ENCODE data around the gene KCTD13. TPM values are rescaled to one million over a fixed set of nuclear protein-coding genes. Genes with fewer than 3 reads are reported as not detected.
A peak's percentile ranks its signal among the peaks of the same experiment; 100 is the strongest.

Gene KCTD13
- total RNA-seq, 1 donor = 8.2 TPM

DNA sequence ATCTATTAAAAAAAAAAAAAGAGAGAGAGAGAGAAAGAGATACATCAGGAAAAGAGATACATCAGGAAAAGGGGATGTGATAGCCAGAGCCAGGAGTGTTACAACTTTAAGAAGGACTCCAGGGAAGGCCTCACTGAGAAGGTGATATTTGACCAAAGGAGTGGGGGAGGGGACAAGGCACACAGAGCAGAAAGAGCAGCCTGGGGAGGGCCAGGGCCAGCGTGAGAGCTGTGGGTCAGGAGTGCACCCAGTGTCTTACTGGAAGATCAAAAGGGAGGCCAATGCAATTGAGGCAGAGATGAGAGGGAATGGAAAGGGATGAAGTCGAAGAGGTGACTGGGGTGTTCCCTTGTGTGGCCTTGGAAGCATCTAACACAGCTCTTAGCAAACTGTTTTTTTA lies 18.1 kb downstream of the KCTD13 start:
- TF ChIP-seq, protein P1, sequence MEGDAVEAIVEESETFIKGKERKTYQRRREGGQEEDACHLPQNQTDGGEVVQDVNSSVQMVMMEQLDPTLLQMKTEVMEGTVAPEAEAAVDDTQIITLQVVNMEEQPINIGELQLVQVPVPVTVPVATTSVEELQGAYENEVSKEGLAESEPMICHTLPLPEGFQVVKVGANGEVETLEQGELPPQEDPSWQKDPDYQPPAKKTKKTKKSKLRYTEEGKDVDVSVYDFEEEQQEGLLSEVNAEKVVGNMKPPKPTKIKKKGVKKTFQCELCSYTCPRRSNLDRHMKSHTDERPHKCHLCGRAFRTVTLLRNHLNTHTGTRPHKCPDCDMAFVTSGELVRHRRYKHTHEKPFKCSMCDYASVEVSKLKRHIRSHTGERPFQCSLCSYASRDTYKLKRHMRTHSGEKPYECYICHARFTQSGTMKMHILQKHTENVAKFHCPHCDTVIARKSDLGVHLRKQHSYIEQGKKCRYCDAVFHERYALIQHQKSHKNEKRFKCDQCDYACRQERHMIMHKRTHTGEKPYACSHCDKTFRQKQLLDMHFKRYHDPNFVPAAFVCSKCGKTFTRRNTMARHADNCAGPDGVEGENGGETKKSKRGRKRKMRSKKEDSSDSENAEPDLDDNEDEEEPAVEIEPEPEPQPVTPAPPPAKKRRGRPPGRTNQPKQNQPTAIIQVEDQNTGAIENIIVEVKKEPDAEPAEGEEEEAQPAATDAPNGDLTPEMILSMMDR (IDR thresholded peaks at IDR 0.05; ENCODE audit: insufficient read depth, low read depth, low read length) = no peak
- no peak for DNase-seq (ENCODE audit: low read depth)
- H3K4me3 ChIP-seq (ENCODE audit: low read depth, low read length) = no peak overlapping the region

DNA sequence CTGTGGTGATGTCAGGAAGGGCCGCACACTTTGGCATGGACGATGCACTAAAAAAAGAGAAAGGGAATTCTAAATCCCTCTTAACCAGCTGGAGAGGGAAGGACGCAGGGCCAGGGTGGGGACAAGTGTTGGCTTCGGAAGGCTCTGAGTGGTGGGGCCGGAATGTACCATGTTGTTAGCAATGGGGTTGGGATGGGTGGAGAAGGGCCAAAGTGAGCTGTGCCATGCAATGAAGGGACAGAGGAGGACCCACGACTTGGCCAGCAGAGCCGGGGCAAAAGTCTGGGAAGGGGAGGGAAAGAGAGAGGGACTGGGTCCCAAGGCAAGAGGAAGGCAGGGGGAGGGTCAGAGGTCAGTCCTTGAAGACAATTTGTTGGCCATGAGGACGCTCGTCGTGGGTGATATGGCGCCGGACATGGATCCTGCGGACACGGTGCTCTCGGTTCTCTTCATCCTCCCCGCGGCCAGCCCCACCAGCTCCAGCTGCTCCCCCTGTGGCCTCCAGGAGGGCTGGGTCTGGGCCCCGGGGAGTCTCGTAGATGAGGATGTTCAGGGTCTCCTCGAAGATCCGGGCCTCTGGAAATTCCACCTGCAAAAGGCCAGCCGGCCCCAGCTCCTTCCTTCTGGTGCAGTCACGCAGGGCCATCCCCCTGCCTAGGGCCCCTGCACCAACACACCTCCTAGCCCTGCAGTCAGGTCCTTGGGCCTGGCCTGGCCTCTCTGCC lies 19.3 kb downstream of the KCTD13 start:
- TF ChIP-seq, protein P1 (IDR thresholded peaks at IDR 0.05; ENCODE audit: insufficient read depth, low read depth, low read length) = no peak
- H3K4me3 ChIP-seq (ENCODE audit: low read depth, low read length) = no peak overlapping the region
- no peak for DNase-seq (ENCODE audit: low read depth)

DNA sequence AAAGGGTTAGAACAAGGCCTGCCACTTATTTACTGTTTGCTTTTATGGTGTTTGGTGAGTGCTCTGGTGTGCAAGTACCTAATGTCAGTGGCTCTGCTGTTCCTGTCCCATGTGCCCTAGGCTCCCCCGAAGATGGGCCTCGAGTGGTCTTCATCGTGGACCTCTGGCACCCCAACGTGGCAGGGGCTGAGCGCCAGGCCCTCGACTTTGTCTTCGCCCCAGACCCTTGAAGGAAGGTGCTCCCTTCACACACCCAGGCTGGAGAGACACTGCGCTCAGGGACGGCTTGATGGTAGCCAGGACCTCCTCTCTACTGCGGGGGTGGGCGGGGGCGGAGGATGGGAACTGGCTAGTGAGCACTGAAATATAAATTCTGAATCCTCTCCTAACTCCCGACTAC lies 20.4 kb downstream of the KCTD13 start:
- no peak overlapping the region for H3K4me3 ChIP-seq (ENCODE audit: low read depth, low read length)
- no peak for DNase-seq (ENCODE audit: low read depth)
- TF ChIP-seq, protein P1 (IDR thresholded peaks at IDR 0.05; ENCODE audit: insufficient read depth, low read depth, low read length) = no peak

DNA sequence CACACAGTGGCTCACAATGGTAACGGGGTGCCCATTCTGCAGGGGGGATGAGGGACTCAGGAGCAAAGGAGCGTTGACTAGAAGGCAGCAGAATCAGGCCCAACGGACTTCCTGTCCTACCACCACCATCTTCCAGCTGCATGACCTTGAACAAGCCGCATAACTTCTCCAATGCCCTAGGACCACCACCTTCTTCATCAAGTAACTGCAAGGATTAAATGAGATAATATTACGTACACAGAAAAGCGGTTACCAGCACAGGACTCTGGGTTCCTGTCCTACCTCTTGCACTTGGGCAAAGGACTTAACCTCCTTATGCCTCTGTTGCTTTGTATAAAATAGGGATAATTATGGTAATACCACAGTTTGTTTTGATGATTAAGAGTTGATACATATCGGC lies 21.1 kb downstream of the KCTD13 start:
- TF ChIP-seq, protein P1 (IDR thresholded peaks at IDR 0.05; ENCODE audit: insufficient read depth, low read depth, low read length) = no peak
- DNase-seq (ENCODE audit: low read depth) = no peak
- no peak overlapping the region for H3K4me3 ChIP-seq (ENCODE audit: low read depth, low read length)

DNA sequence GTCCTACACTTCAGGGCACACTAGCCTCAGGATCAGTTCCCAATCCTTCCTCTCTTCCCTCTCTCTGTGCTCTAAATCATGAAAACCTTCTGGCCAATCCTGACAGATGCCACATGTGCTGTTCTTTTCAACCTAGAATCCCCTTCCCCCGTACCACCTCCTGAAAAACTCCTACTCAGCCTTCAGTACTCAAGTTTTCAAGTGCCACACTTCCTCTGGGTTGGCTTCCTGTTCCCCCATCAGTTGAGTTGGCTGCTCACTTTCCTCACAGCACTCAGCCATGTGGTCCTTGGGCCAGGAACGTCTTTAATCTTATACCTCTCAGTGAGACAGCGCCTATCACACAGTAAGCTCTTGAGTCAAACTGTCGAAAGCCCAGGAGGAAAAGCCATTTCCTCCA lies 22.4 kb downstream of the KCTD13 start:
- no peak overlapping the region for H3K4me3 ChIP-seq (ENCODE audit: low read depth, low read length)
- no peak for DNase-seq (ENCODE audit: low read depth)
- TF ChIP-seq, protein P1 (IDR thresholded peaks at IDR 0.05; ENCODE audit: insufficient read depth, low read depth, low read length) = no peak

DNA sequence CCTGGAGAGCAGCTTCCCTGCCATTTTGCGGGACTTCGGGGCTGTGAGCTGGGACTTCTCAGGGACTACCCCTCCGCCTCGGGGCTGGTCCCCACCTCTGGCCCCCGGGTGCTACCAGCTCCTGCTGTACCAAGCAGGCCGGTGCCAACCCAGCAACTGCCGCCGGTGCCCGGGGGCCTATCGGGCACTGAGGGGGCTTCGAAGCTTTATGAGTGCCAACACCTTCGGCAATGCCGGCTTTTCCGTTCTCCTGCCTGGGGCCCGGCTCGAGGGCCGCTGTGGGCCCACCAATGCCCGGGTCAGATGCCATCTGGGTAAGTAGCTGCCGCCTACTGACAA lies 24.4 kb downstream of the KCTD13 start:
- no peak for DNase-seq (ENCODE audit: low read depth)
- peak overlapping the region; percentile 78 for H3K4me3 ChIP-seq (ENCODE audit: low read depth, low read length)
- TF ChIP-seq, protein P1 (IDR thresholded peaks at IDR 0.05; ENCODE audit: insufficient read depth, low read depth, low read length) = no peak
